ENCODE measurements around the gene ZNF70. TPM values are rescaled to one million over a fixed set of nuclear protein-coding genes. Genes with fewer than 3 reads are reported as not detected.

Gene ZNF70
- total RNA-seq, 1 experiment from 2014 or later, result 3.3 TPM

- H3K9me3 Mint-ChIP-seq, result 0 out of 2 replicates have a peak, but pooled peaks cover under 1% of the 10 kb centered on the region
- POLR2A ChIA-PET, result no interaction called here
- H3K4me1 Mint-ChIP-seq, result peaks cover 30% of the 10 kb centered on the region
- ATAC-seq (no peak), DNase-seq (ENCODE audit: low spot score) (no peak)
- H3K36me3 Mint-ChIP-seq, result peaks cover 49% of the 10 kb centered on the region
- peak overlapping the region; percentile 68; the same call in 1 of the 2 replicates for H3K27ac Mint-ChIP-seq
- TF ChIP-seq NR1H2 (CRISPR knock-in tag; IDR thresholded peaks at IDR 0.05) (no peak), ZMAT4 (CRISPR knock-in tag; IDR thresholded peaks at IDR 0.05) (no peak), ATF3 (CRISPR knock-in tag; conservative IDR thresholded peaks at IDR 0.05) (no peak), ZNF416 (CRISPR knock-in tag; IDR thresholded peaks at IDR 0.05) (no peak), NR3C1 (CRISPR knock-in tag; conservative IDR thresholded peaks at IDR 0.05; ENCODE audit: low read depth) (no peak)
- CTCF ChIA-PET, result interaction anchor here (0.6 kb wide), 1 partner anchor 20 kb away, joined by 3 read pairs; no protein-coding TSS in a partner anchor
- H3K4me3 Mint-ChIP-seq, result no peak overlapping the region
- H3K27me3 Mint-ChIP-seq (ENCODE audit: low read depth), result no peaks in the 10 kb centered on the region
Measured at GRCh38 chr22:23790819-23791737, 40.2 kb upstream of the ZNF70 start.

- no peaks in the 10 kb centered on the region for H3K27me3 Mint-ChIP-seq (ENCODE audit: low read depth)
- H3K4me1 Mint-ChIP-seq, result peaks cover 30% of the 10 kb centered on the region
- ATAC-seq (0 out of 2 replicates have a peak, but pooled peaks have one; percentile 7), DNase-seq (ENCODE audit: low spot score) (no peak)
- ChIA-PET POLR2A (no interaction called here), CTCF (interaction anchor here (0.6 to 2.4 kb wide), 7 partner anchors 19 to 146 kb away, joined by 3 to 17 read pairs (median 4); partner anchors contain the start of gene CHCHD10)
- no peaks in the 10 kb centered on the region for H3K9me3 Mint-ChIP-seq
- H3K4me3 Mint-ChIP-seq, result no peak overlapping the region
- no peak for TF ChIP-seq ZNF396 (CRISPR knock-in tag; IDR thresholded peaks at IDR 0.05; ENCODE audit: borderline replicate concordance)
- TF ChIP-seq TCF7 (CRISPR knock-in tag; IDR thresholded peaks at IDR 0.05; ENCODE audit: low read depth), result no peak
- H3K27ac Mint-ChIP-seq, result peak overlapping the region; percentile 61
- peaks cover 37% of the 10 kb centered on the region for H3K36me3 Mint-ChIP-seq
Measured at GRCh38 chr22:23789638-23790037, 38.7 kb upstream of the ZNF70 start.

- H3K36me3 Mint-ChIP-seq, result peaks cover 32% of the 10 kb centered on the region
- POLR2A ChIA-PET, result no interaction called here
- H3K4me3 Mint-ChIP-seq, result peak overlapping the region; percentile 60
- no peaks in the 10 kb centered on the region for H3K9me3 Mint-ChIP-seq
- ATAC-seq (no peak), DNase-seq (ENCODE audit: low spot score) (no peak)
- peaks cover 30% of the 10 kb centered on the region for H3K4me1 Mint-ChIP-seq
- no peaks in the 10 kb centered on the region for H3K27me3 Mint-ChIP-seq (ENCODE audit: low read depth)
- peak overlapping the region; percentile 61 for H3K27ac Mint-ChIP-seq
- CTCF ChIA-PET, result interaction anchor here (0.8 to 2.4 kb wide), 6 partner anchors 18 to 105 kb away, joined by 3 to 17 read pairs (median 4); partner anchors contain the start of genes CHCHD10 and MIF
- no peak for TF ChIP-seq ESRRA (CRISPR knock-in tag; IDR thresholded peaks at IDR 0.05; ENCODE audit: borderline replicate concordance)
- no peak for TF ChIP-seq PREB (CRISPR knock-in tag; IDR thresholded peaks at IDR 0.05; ENCODE audit: borderline replicate concordance)
- TF ChIP-seq EMX1 (CRISPR knock-in tag; IDR thresholded peaks at IDR 0.05), result no peak
- no peak for TF ChIP-seq FOXP4 (CRISPR knock-in tag; IDR thresholded peaks at IDR 0.05)
- TF ChIP-seq STAT6 (CRISPR knock-in tag; conservative IDR thresholded peaks at IDR 0.05; ENCODE audit: low read depth), result no peak
- no peak for TF ChIP-seq HMGXB4 (CRISPR knock-in tag; IDR thresholded peaks at IDR 0.05)
- no peak for TF ChIP-seq ZNF532 (CRISPR knock-in tag; IDR thresholded peaks at IDR 0.05; ENCODE audit: borderline replicate concordance)
- no peak for TF ChIP-seq CREM (CRISPR knock-in tag; IDR thresholded peaks at IDR 0.05)
- no peak for TF ChIP-seq SP1 (CRISPR knock-in tag; conservative IDR thresholded peaks at IDR 0.05)
- no peak for TF ChIP-seq TCF7 (CRISPR knock-in tag; IDR thresholded peaks at IDR 0.05; ENCODE audit: low read depth)
Measured at GRCh38 chr22:23789121-23789520, 38.2 kb upstream of the ZNF70 start.
